Mammary epithelial cell (primary cell): ENCODE measurements around the gene CLCNKB.

Experiments used
- EZH2 ChIP-seq: IDR thresholded peaks from 2 replicates; pipeline ENCODE4 v1.6.1; 2012; ENCODE audit warnings: low read length, inconsistent platforms, borderline replicate concordance
- TF ChIP-seq, protein P1 (sequence below), 2 donors: IDR thresholded peaks in 1 of 2; conservative IDR thresholded peaks in 1 of 2; 2 replicates each; pipeline ENCODE4 v1.5.1; 2011 to 2012; ENCODE audit warnings: inconsistent platforms in 2 of 2, low read length in 2 of 2, mild to moderate bottlenecking in 2 of 2, control low read depth in 1 of 2, low read depth in 1 of 2; ENCODE audit not compliant: insufficient read depth in 1 of 2; ENCODE audit errors: extremely low read depth in 1 of 2

DNA sequence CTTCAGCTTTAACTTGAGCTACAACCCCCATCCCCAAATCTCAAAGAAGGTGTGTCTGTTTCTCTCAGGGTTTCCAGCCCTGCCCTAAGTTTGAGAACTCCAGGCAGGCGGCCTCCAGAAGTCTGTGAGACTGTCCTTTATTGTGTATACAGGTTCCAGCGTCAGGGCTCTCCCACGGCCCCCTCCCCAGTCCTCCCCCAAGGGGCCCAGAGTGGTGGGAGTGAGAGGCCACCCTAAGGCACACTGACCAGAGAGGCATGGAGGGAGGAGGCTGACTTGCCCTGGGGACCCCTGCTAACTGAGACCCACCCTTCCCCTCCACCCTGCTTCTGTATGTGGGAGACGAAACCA, 29.7 kb upstream of the CLCNKB start:
- TF ChIP-seq, protein P1, sequence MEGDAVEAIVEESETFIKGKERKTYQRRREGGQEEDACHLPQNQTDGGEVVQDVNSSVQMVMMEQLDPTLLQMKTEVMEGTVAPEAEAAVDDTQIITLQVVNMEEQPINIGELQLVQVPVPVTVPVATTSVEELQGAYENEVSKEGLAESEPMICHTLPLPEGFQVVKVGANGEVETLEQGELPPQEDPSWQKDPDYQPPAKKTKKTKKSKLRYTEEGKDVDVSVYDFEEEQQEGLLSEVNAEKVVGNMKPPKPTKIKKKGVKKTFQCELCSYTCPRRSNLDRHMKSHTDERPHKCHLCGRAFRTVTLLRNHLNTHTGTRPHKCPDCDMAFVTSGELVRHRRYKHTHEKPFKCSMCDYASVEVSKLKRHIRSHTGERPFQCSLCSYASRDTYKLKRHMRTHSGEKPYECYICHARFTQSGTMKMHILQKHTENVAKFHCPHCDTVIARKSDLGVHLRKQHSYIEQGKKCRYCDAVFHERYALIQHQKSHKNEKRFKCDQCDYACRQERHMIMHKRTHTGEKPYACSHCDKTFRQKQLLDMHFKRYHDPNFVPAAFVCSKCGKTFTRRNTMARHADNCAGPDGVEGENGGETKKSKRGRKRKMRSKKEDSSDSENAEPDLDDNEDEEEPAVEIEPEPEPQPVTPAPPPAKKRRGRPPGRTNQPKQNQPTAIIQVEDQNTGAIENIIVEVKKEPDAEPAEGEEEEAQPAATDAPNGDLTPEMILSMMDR (conservative IDR thresholded peaks at IDR 0.05 in 1 of 2, IDR thresholded peaks at IDR 0.05 in 1 of 2; ENCODE audit: extremely low read depth in 1 of 2, insufficient read depth in 1 of 2, low read depth in 1 of 2, low read length in 2 of 2): no peak
- no peak for TF ChIP-seq EZH2
